Gastrocnemius medialis (tissue), 4 donors: ENCODE results near the gene TNNT3.
"Not testable (repeated sequence)": the region's sequence is repeated elsewhere in the genome, so short reads cannot be mapped to it uniquely, and the experiment has no call there.

Experiments
- POLR2A ChIP-seq, 2 donors: fragments of 450-650 bp; IDR thresholded peaks; one replicate each; pipeline ENCODE4 v1.6.1; 2017; ENCODE audit warnings: antibody characterized with exemption in 2 of 2, mild to moderate bottlenecking in 2 of 2, moderate library complexity in 2 of 2
- TF ChIP-seq, protein P1 (sequence below), 5 experiments: fragments of 450-650 bp in 3 of 5; fragments of 200-600 bp in 2 of 5; sonication (generic) in 2 of 5; IDR thresholded peaks in 4 of 5; conservative IDR thresholded peaks in 1 of 5; 1 replicate in 4 of 5; 2 replicates in 1 of 5; pipeline ENCODE4 v1.5.1; 2016 to 2019; ENCODE audit warnings: antibody characterized with exemption in 5 of 5, mild to moderate bottlenecking in 3 of 5, moderate library complexity in 3 of 5

DNA sequence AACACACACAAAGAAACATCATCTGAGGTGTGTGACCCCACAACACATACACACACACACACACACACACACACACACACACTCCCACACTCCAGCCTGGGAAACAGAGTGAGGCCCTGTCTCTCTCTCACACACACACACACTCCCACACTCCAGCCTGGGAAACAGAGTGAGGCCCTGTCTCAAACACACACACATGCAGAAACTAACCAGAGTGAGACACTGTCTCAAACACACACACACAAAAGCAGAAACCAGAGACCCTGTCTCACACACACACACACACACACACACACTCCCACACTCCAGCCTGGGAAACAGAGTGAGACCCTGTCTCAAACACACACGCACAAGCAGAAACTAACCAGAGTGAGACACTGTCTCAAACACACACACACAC is 20.3 kb downstream of the TNNT3 start:
- not testable (repeated sequence) for TF ChIP-seq POLR2A (IDR thresholded peaks at IDR 0.05)
- TF ChIP-seq, protein P1, sequence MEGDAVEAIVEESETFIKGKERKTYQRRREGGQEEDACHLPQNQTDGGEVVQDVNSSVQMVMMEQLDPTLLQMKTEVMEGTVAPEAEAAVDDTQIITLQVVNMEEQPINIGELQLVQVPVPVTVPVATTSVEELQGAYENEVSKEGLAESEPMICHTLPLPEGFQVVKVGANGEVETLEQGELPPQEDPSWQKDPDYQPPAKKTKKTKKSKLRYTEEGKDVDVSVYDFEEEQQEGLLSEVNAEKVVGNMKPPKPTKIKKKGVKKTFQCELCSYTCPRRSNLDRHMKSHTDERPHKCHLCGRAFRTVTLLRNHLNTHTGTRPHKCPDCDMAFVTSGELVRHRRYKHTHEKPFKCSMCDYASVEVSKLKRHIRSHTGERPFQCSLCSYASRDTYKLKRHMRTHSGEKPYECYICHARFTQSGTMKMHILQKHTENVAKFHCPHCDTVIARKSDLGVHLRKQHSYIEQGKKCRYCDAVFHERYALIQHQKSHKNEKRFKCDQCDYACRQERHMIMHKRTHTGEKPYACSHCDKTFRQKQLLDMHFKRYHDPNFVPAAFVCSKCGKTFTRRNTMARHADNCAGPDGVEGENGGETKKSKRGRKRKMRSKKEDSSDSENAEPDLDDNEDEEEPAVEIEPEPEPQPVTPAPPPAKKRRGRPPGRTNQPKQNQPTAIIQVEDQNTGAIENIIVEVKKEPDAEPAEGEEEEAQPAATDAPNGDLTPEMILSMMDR (IDR thresholded peaks at IDR 0.05 in 4 of 5, conservative IDR thresholded peaks at IDR 0.05 in 1 of 5) = not testable (repeated sequence)
